GM06990 (cell line): ENCODE data around the gene GRM1.

Experiments
- DNase-seq: peaks from one replicate; pipeline ENCODE4 v3.0.0-alpha.2; 2011; ENCODE audit not compliant: insufficient read length; ENCODE audit errors: extremely low read depth
- H3K27me3 ChIP-seq: replicated peaks from 2 replicates; pipeline ENCODE4 v1.6.0; 2011; ENCODE audit warnings: low read length; ENCODE audit not compliant: control insufficient read depth, insufficient read depth
- H3K36me3 ChIP-seq: 2 replicates; pipeline ENCODE4 v1.5.1; 2011; ENCODE audit warnings: low read length; ENCODE audit not compliant: control insufficient read depth, insufficient read depth
- H3K4me3 ChIP-seq: replicated peaks from 2 replicates; pipeline ENCODE4 v1.5.1; 2011; ENCODE audit warnings: low read depth, mild to moderate bottlenecking, control low read depth, low read length
- TF ChIP-seq, protein P1 (sequence below): IDR thresholded peaks from 2 replicates; pipeline ENCODE4 v1.5.1; 2011; ENCODE audit warnings: low read length, control low read depth, mild to moderate bottlenecking, inconsistent platforms; ENCODE audit not compliant: insufficient read depth, poor library complexity, severe bottlenecking

GRM1 gene

DNA sequence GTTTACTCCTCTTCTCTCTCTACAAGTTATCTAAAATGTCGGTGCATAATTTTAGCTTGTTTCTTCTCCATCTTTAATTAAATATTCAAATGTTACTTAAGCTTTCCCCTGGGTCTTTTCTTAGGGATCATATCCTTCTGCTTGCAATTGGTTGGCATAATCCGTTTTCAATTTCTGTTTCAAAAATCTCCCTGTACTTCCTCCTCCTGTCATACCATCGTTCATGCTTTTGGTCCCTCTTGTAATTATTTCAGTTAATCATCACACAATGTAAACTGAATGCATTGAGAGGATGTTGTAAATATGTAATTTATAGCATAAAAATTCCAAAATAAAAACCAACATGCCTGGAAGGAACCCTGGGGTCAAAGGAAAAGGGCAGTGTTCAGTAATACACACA is 325.6 kb downstream of the GRM1 start:
- TF ChIP-seq, protein P1, sequence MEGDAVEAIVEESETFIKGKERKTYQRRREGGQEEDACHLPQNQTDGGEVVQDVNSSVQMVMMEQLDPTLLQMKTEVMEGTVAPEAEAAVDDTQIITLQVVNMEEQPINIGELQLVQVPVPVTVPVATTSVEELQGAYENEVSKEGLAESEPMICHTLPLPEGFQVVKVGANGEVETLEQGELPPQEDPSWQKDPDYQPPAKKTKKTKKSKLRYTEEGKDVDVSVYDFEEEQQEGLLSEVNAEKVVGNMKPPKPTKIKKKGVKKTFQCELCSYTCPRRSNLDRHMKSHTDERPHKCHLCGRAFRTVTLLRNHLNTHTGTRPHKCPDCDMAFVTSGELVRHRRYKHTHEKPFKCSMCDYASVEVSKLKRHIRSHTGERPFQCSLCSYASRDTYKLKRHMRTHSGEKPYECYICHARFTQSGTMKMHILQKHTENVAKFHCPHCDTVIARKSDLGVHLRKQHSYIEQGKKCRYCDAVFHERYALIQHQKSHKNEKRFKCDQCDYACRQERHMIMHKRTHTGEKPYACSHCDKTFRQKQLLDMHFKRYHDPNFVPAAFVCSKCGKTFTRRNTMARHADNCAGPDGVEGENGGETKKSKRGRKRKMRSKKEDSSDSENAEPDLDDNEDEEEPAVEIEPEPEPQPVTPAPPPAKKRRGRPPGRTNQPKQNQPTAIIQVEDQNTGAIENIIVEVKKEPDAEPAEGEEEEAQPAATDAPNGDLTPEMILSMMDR, result no peak
- Histone ChIP-seq H3K4me3 (no peak overlapping the region), H3K36me3 (no peaks in the 10 kb centered on the region), H3K27me3 (no peaks in the 10 kb centered on the region)
- no peak for DNase-seq

DNA sequence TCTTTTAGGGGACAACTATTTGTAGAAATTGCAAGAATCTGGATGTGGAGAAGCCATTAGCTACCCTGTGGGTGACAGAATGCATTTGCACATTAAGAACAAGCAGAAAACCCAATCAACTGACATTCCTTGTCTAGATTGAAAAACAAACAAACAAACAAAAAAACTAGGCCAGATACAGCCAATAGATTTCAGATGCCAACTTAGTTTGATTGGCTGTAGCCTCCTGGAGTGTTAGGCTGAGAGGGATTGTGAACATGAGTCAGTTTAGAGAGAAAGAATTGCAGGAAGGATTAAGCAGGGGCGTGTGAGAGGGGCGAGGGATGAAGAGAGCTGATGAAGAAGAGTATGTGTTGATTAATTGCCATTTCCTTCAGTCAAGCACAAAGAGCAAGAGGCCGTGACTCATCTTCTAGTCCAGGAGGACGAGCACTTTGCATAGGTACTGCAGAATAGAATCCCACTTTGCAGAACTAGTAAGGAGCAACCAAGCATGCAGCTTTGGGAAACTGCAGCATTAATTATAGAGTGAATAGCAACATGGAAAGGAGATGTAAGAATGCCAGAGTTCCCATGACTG is 326.7 kb downstream of the GRM1 start:
- no peaks in the 10 kb centered on the region for H3K27me3 ChIP-seq
- no peaks in the 10 kb centered on the region for H3K36me3 ChIP-seq
- no peak overlapping the region for H3K4me3 ChIP-seq
- TF ChIP-seq, protein P1, result no peak
- no peak for DNase-seq

DNA sequence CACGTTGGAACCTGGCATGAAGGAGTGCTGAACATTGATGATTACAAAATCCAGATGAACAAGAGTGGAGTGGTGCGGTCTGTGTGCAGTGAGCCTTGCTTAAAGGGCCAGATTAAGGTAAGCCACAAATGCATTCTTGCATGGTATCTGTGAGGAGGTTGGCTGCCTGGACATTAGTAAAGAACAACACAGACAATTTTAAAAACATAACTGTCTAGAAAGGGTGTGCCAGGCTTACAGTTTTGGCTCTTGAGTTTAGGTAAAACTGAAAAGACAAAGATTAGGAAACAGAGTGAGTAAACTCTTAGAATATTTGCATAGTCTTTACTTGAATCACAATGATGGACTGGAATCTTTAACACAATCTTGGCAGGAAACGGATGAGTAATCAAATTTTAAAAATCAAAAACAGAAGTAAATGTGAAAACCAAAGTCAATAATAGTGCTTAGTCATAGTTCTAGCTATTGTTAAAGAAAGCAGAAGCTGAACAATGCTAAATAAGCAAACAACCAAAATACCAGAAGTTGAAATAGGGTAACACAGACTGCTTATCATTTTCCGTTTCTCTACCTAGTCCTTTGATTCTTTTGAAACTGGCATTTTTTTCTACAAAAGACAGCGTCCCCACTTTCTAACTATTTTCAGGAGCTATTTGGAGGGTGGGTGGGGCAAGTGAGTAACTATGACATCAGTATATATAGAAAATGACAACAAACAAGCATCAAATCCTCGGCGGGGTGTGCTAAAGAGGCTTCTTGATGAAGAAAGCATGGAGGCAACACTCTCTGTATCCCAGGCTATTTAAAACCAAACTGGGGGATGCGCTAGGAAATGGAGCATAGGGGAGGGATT is 328.9 kb downstream of the GRM1 start:
- no peak overlapping the region; the same call in 1 of the 2 replicates for H3K4me3 ChIP-seq
- TF ChIP-seq, protein P1, result no peak
- peak; percentile 34 for DNase-seq
- H3K27me3 ChIP-seq, result no peaks in the 10 kb centered on the region
- H3K36me3 ChIP-seq, result no peaks in the 10 kb centered on the region

DNA sequence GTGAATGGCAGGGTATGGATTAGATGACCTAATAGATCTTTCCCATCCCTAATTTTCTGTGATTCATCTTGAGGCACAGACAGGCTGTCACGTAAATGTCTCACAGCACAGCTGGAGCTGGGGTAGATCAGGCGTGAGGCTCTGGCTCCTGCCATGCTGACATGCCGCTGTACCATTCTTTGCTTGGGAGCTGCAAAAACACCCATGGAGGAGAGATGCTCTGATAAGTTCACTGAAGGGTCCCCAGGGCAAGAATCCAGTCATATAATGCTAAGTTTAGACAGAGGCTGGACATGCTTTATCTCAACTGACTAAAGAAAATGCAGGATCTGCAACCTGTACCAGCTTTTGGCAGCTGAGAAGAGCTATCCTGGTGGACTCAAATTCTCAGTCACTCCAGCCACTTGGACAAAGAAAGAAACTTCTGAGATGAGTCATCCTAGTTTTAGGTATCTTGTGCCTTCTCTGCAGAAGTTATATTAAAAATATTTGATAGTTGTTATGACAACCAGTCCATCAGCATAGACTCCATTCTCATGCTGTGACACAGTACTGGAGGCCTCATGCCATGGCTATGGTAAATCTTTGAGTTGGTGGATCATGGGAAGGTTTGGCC is 329.7 kb downstream of the GRM1 start:
- DNase-seq, result no peak
- Histone ChIP-seq H3K27me3 (no peaks in the 10 kb centered on the region), H3K36me3 (no peaks in the 10 kb centered on the region), H3K4me3 (no peak overlapping the region; the same call in 1 of the 2 replicates)
- TF ChIP-seq, protein P1, result no peak

DNA sequence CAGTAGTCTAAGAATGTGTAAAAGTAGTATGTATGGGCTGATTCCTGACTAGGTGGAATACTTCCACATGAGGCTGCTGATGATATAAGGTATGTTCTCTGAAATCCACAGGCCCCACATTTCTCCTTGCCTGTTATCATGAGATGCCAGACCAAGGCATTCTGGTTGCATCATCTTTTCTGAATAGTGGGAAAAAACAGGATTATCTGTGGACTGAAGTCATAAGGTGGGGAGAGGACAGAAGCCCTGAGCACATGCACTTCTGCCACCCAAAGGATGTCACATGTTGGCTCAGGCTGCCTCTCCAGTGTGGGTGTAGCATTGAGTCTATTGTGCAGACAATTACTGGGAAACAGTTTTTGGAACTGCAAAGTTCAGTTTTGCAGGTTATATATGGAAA is 330.3 kb downstream of the GRM1 start:
- Histone ChIP-seq H3K27me3 (no peaks in the 10 kb centered on the region), H3K4me3 (no peak overlapping the region), H3K36me3 (no peaks in the 10 kb centered on the region)
- DNase-seq, result no peak
- TF ChIP-seq, protein P1, result no peak
